GM06990 (cell line): Measurements from ENCODE around the gene ATP1A3.
A peak's percentile ranks its signal among the peaks of the same experiment; 100 is the strongest.

Experiments used
- DNase-seq: peaks from one replicate; pipeline ENCODE4 v3.0.0-alpha.2; 2011; ENCODE audit not compliant: insufficient read length; ENCODE audit errors: extremely low read depth
- H3K27me3 ChIP-seq: replicated peaks from 2 replicates; pipeline ENCODE4 v1.6.0; 2011; ENCODE audit warnings: low read length; ENCODE audit not compliant: control insufficient read depth, insufficient read depth
- H3K36me3 ChIP-seq: 2 replicates; pipeline ENCODE4 v1.5.1; 2011; ENCODE audit warnings: low read length; ENCODE audit not compliant: control insufficient read depth, insufficient read depth
- H3K4me3 ChIP-seq: replicated peaks from 2 replicates; pipeline ENCODE4 v1.5.1; 2011; ENCODE audit warnings: low read depth, mild to moderate bottlenecking, control low read depth, low read length
- TF ChIP-seq, protein P1 (sequence below): IDR thresholded peaks from 2 replicates; pipeline ENCODE4 v1.5.1; 2011; ENCODE audit warnings: low read length, control low read depth, mild to moderate bottlenecking, inconsistent platforms; ENCODE audit not compliant: insufficient read depth, poor library complexity, severe bottlenecking

The ATP1A3 gene

DNA sequence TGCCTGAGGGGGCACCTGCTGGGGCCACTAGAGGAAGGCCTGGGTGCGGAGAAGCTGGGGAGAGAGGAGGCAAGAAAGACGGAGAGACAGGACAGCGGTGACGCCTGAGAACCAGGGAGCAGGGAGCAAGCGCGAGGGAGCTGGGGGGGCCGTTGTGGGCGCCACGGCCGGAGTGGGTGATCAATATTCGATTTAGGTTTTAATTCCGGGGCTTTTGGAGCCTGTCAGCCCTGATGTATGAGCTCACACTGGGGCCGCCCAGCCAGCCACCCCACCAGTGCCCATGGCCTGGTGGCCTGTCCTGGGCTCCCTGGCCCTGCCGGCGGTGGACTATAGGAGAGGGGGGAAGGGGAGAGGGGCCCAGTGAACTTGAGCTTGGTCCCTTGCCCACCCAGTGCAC lies 57.1 kb downstream of the ATP1A3 start:
- H3K27me3 ChIP-seq: no peaks in the 10 kb centered on the region; the same call in 1 of the 2 replicates

DNA sequence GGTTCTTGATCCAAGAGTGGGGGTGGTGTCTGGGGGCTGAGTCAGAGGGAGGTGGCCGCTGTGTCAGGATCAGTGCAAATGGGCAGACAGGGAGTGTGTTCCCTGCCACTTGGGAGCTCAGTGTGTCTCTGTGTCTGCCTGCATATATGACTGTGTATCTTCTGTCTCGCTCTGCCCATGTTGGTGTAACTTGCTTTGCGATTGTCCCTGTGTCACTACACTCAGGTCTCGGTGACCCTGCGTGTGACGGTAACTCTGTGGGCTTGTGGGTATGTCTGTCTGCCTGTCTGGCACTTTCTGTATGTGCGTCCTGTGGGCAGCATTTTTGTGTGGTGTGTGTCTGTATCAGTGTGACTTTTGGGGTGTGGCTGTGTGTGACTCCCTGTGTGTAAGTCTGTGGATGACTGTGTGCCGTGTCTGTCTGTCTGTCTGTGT lies 57.6 kb downstream of the ATP1A3 start:
- H3K36me3 ChIP-seq: no peaks in the 10 kb centered on the region
- H3K4me3 ChIP-seq: no peak overlapping the region
- no peaks in the 10 kb centered on the region; the same call in 1 of the 2 replicates for H3K27me3 ChIP-seq
- TF ChIP-seq, protein P1, sequence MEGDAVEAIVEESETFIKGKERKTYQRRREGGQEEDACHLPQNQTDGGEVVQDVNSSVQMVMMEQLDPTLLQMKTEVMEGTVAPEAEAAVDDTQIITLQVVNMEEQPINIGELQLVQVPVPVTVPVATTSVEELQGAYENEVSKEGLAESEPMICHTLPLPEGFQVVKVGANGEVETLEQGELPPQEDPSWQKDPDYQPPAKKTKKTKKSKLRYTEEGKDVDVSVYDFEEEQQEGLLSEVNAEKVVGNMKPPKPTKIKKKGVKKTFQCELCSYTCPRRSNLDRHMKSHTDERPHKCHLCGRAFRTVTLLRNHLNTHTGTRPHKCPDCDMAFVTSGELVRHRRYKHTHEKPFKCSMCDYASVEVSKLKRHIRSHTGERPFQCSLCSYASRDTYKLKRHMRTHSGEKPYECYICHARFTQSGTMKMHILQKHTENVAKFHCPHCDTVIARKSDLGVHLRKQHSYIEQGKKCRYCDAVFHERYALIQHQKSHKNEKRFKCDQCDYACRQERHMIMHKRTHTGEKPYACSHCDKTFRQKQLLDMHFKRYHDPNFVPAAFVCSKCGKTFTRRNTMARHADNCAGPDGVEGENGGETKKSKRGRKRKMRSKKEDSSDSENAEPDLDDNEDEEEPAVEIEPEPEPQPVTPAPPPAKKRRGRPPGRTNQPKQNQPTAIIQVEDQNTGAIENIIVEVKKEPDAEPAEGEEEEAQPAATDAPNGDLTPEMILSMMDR: no peak
- no peak for DNase-seq

More for the DNA sequence above, 57.1 kb downstream of the ATP1A3 start:
- TF ChIP-seq, protein P1: no peak
- no peaks in the 10 kb centered on the region for H3K36me3 ChIP-seq
- H3K4me3 ChIP-seq: no peak overlapping the region
- DNase-seq: no peak

DNA sequence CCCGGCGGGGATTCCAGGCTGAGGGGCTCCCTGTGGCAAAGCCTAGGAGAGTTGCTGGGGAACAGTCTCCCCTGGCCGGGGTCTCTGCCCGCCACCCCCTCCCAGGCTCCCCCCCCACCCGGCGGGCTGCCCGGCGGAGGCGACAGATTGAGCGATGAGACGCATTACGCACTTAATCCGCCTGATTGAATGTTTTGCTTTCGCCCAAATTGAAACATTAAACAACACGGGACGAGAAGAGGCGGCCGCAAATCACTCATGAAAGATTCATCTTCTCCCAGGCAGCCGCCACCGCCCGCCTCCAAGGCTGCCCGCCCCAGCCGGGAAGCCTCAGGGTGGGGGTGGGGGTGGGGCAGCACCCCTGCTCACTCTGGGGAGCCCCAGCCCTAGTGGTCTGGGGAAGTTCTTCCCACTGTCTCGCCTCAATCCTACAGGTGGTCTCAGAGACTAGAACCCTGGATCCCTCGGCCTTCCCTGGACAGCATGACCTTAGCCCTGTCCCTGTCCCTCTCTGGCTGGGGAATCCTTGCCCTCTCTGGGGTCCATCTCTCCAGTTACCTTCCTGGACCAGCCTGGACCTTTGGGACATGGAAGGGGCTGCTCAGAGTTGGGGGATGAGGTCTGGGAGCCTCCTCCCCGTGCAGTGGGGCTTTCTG lies 58.1 kb downstream of the ATP1A3 start:
- DNase-seq: no peak
- TF ChIP-seq, protein P1: no peak
- Histone ChIP-seq H3K36me3 (no peaks in the 10 kb centered on the region), H3K27me3 (peaks cover under 1% of the 10 kb centered on the region; the same call in 1 of the 2 replicates), H3K4me3 (no peak overlapping the region)

DNA sequence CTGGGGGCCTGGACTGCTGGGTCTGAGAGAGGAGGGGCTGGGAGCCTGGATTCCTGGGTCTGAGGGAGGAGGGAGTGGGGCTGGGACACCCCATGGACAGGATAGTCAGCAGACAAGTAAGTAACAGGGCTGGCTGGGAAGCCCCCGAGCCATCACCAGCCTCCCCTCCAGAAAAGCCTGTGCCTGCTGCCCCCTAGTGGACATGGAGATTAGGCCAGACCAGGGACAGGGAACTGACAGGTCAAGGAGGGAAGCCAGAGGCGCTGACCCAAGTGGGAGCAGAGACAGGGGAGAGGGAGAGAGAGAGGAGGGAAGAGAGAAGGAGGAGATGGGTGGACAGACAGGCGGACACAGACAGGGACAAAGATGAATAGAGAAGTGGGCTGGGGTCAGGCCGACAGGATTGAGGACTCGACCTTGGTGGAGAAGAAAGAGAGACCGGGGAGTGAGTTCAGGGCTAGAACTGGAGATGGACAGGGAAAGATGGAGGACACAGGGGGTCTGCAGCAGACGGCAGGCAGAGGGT lies 59.1 kb downstream of the ATP1A3 start:
- peaks cover 4% of the 10 kb centered on the region for H3K27me3 ChIP-seq
- TF ChIP-seq, protein P1: peak; percentile 92

DNA sequence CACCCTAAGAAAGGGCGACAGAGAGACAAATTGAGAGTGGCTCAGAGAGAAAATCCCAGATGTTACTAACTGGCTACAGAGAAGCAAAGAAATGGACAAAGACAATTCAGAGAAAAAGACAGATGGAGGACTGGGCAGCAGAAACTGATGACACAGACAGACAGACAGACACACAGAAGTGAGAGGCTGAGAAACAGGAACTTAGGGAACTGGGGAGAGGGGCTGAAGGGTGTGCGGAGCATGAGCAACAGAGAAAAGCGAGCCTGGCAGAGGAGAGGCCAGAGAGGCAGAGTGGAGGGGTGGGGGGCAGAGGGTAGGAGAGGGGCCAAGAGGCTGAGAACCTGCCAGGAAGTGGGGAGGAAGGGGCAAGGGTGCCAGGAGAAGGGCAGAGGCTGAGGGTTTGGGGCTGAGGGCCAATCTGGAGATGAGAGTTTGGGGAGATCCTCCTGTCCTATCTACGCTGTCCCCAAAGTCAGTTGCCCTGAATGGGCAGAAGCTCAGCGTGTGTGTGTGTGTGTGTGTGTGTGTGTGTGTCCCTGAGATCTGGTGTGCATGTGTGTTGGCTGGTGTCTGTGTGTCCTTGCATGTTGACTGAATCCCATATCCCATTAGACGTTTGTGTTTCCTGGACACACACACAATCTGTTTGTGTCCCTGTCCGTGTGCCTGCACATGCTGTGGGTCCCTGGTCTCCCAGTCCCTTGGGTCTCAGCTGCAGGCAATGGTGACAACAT lies 60.2 kb downstream of the ATP1A3 start:
- Histone ChIP-seq H3K36me3 (no peaks in the 10 kb centered on the region), H3K4me3 (no peak overlapping the region), H3K27me3 (peaks cover 7% of the 10 kb centered on the region)
- TF ChIP-seq, protein P1: no peak
- DNase-seq: no peak

More for the DNA sequence above, 59.1 kb downstream of the ATP1A3 start:
- no peak for DNase-seq
- Histone ChIP-seq H3K4me3 (no peak overlapping the region), H3K36me3 (no peaks in the 10 kb centered on the region)
